A549 (cell line): Measurements from ENCODE around the gene PCGF2. TPM values are rescaled to one million over a fixed set of nuclear protein-coding genes. Genes with fewer than 3 reads are reported as not detected.

Experiments used
- ATAC-seq, 2 experiments: fragments of 200-7000 bp in 1 of 2; fragments of >200 bp in 1 of 2; cut with Nextera tagmentation in 1 of 2; cut with Tn5 transposase in 1 of 2; 3 replicates each; pipeline versions ENCODE4 v1.8.0 to v1.9.1; 2018 to 2020; ENCODE audit warnings: mild to moderate bottlenecking in 1 of 2, moderate library complexity in 1 of 2
- CTCF ChIA-PET: fragments of 300-600 bp; sonication (Branson Sonifier 250); formaldehyde crosslinking; extraction: SDS; loops from one replicate; lab custom pipeline; 2021; ENCODE audit warnings: antibody characterized with exemption, inconsistent platforms; lab: Yijun Ruan, JAX
- POLR2A ChIA-PET: fragments of 350-600 bp; formaldehyde crosslinking; extraction: SDS; loops from one replicate; lab custom pipeline; 2021; ENCODE audit warnings: antibody characterized with exemption, inconsistent platforms; lab: Yijun Ruan, JAX
- DNase-seq, 2 experiments: peaks; one replicate each; pipeline versions ENCODE4 v3.0.0 to v3.0.0-alpha.2; 2011 to 2016; ENCODE audit warnings: low read depth in 1 of 2, low spot score in 1 of 2
- FAIRE-seq: peaks from 2 replicates; lab custom pipeline; 2011; peaks lifted over from hg19 to GRCh38; lab: Jason Lieb, UNC
- H3K27ac ChIP-seq, 2 experiments: fragments of >200 bp; sonication (Bioruptor Twin); formaldehyde crosslinking; 3 replicates each; pipeline ENCODE4 v1.5.1; 2016 to 2017
- H3K4me1 ChIP-seq: fragments of >200 bp; sonication (Bioruptor Twin); formaldehyde crosslinking; 3 replicates; pipeline ENCODE4 v1.6.1; 2016
- H3K4me2 ChIP-seq: fragments of >200 bp; sonication (Bioruptor Twin); formaldehyde crosslinking; 3 replicates; pipeline ENCODE4 v1.6.1; 2016
- H3K4me3 ChIP-seq: fragments of >200 bp; sonication (Bioruptor Twin); formaldehyde crosslinking; 3 replicates; pipeline ENCODE4 v1.5.1; 2016
- H3K9me3 ChIP-seq: fragments of >200 bp; sonication (Bioruptor Twin); formaldehyde crosslinking; 3 replicates; pipeline ENCODE4 v1.6.1; 2016
- BCL3 ChIP-seq: fragments of >200 bp; sonication (Bioruptor Twin); formaldehyde crosslinking; IDR thresholded peaks from 3 replicates; pipeline ENCODE4 v1.6.1; 2016
- CEBPB ChIP-seq, 2 experiments: fragments of >200 bp in 1 of 2; sonication (Bioruptor Twin) in 1 of 2; formaldehyde crosslinking in 1 of 2; IDR thresholded peaks; 2 replicates each; pipeline ENCODE4 v1.6.1; 2012 to 2016
- E2F6 ChIP-seq: IDR thresholded peaks from 2 replicates; pipeline ENCODE4 v1.6.1; 2012; ENCODE audit warnings: low read depth, borderline replicate concordance
- EP300 ChIP-seq, 2 experiments: fragments of >200 bp; sonication (Bioruptor Twin); formaldehyde crosslinking; IDR thresholded peaks; 2 replicates in 1 of 2; 3 replicates in 1 of 2; pipeline ENCODE4 v1.6.1; 2016 to 2017
- FOSL2 ChIP-seq, 2 experiments: fragments of 450-650 bp in 1 of 2; fragments of >200 bp in 1 of 2; sonication (Bioruptor Twin) in 1 of 2; formaldehyde crosslinking; IDR thresholded peaks; 2 replicates each; pipeline versions ENCODE4 v1.5.0 to v1.6.1; 2016 to 2020; ENCODE audit warnings: mild to moderate bottlenecking in 1 of 2, moderate library complexity in 1 of 2
- FOXS1 ChIP-seq: fragments of 250-450 bp; sonication (Bioruptor Pico); IDR thresholded peaks from 2 replicates; pipeline ENCODE4 v1.5.0; 2020; ENCODE audit warnings: mild to moderate bottlenecking, moderate library complexity
- HES2 ChIP-seq: fragments of >200 bp; sonication (Bioruptor Twin); formaldehyde crosslinking; IDR thresholded peaks from 2 replicates; pipeline ENCODE4 v1.6.1; 2016
- HEYL ChIP-seq: fragments of 250-450 bp; sonication (Bioruptor Pico); IDR thresholded peaks from 2 replicates; pipeline ENCODE4 v1.8.0; 2021; ENCODE audit warnings: mild to moderate bottlenecking, moderate library complexity
- HMGXB4 ChIP-seq: fragments of 250-450 bp; sonication (Bioruptor Pico); IDR thresholded peaks from 2 replicates; pipeline ENCODE4 v1.5.0; 2021; ENCODE audit warnings: mild to moderate bottlenecking, moderate library complexity, borderline replicate concordance
- HOXB5 ChIP-seq: fragments of 250-450 bp; sonication (Bioruptor Pico); IDR thresholded peaks from 2 replicates; pipeline ENCODE4 v1.5.0; 2020; ENCODE audit warnings: mild to moderate bottlenecking, moderate library complexity
- JUN ChIP-seq, 2 experiments: fragments of >200 bp; sonication (Bioruptor Twin); formaldehyde crosslinking; IDR thresholded peaks; 2 replicates in 1 of 2; 3 replicates in 1 of 2; pipeline ENCODE4 v1.6.1; 2016 to 2017
- JUNB ChIP-seq: fragments of >200 bp; sonication (Bioruptor Twin); formaldehyde crosslinking; IDR thresholded peaks from 2 replicates; pipeline ENCODE4 v1.6.1; 2016
- KDM1A ChIP-seq: fragments of 200-600 bp; sonication (generic); IDR thresholded peaks from 2 replicates; pipeline ENCODE4 v1.6.1; 2016; ENCODE audit warnings: low read depth, mild to moderate bottlenecking
- MAZ ChIP-seq: fragments of 150-350 bp; IDR thresholded peaks from 2 replicates; pipeline ENCODE4 v1.6.1; 2014; ENCODE audit warnings: antibody characterized with exemption, low read depth, low read length, borderline replicate concordance
- NFE2L2 ChIP-seq: fragments of 150-350 bp; conservative IDR thresholded peaks from 2 replicates; pipeline ENCODE4 v1.6.1; 2014; ENCODE audit warnings: low read length
- NR3C1 ChIP-seq: fragments of >200 bp; sonication (Bioruptor Twin); formaldehyde crosslinking; IDR thresholded peaks from 3 replicates; pipeline ENCODE4 v1.6.1; 2017
- PHF8 ChIP-seq: fragments of 200-600 bp; sonication (generic); IDR thresholded peaks from 2 replicates; pipeline ENCODE4 v1.6.1; 2016; ENCODE audit warnings: low read depth, mild to moderate bottlenecking, antibody characterized with exemption, moderate library complexity, borderline replicate concordance
- RAD21 ChIP-seq, 2 experiments: fragments of >200 bp in 1 of 2; sonication (Bioruptor Twin) in 1 of 2; formaldehyde crosslinking in 1 of 2; IDR thresholded peaks in 1 of 2; conservative IDR thresholded peaks in 1 of 2; 2 replicates in 1 of 2; 3 replicates in 1 of 2; pipeline ENCODE4 v1.6.1; 2012 to 2018; ENCODE audit warnings: inconsistent platforms in 1 of 2
- RFX5 ChIP-seq: fragments of 450-650 bp; IDR thresholded peaks from 2 replicates; pipeline ENCODE4 v1.7.1; 2014; ENCODE audit warnings: antibody characterized with exemption, mild to moderate bottlenecking, moderate library complexity
- SREBF2 ChIP-seq: fragments of 450-650 bp; IDR thresholded peaks from 2 replicates; pipeline ENCODE4 v1.6.1; 2014; ENCODE audit warnings: mild to moderate bottlenecking, moderate library complexity
- USF2 ChIP-seq: fragments of 450-650 bp; IDR thresholded peaks from 2 replicates; pipeline ENCODE4 v1.6.1; 2014; ENCODE audit warnings: antibody characterized with exemption
- ZFP36 ChIP-seq: fragments of 450-650 bp; IDR thresholded peaks from 2 replicates; pipeline ENCODE4 v1.6.1; 2014; ENCODE audit warnings: borderline replicate concordance; ENCODE audit not compliant: partially characterized antibody
- WGBS: methylation state at CpG from one replicate; pipeline ENCODE4 v1.1.6; 2017; ENCODE audit errors: missing lambda C conversion rate; 5-methylcytosine and 5-hydroxymethylcytosine counted together
- polyA plus RNA-seq, 4 experiments: library from polyadenylated mRNA; depleted of rRNA in 3 of 4; stranded (reverse); fragments of >200 nt; fragmentation: RNase III in 1 of 4; extraction: RNeasy Plus Mini Kit Qiagen cat#74134 plus additional on column Dnase treatment in 1 of 4; gene quantifications; 2 replicates in 3 of 4; 3 replicates in 1 of 4; pipeline ENCODE4 v1.2.3, GENCODE V29; 2011 to 2017

Gene PCGF2
- polyA plus RNA-seq, 2 of the 4 experiments (the other 2 are of a cell fraction) = 19.9 to 43.6 TPM

- TF ChIP-seq FOSL2 (IDR thresholded peaks at IDR 0.05) (no peak), FOSL2 (CRISPR knock-in tag; IDR thresholded peaks at IDR 0.05) (no peak), PHF8 (no peak), RAD21 (conservative IDR thresholded peaks at IDR 0.05 in 1 of 2, IDR thresholded peaks at IDR 0.05 in 1 of 2) (no peak)
These were observed 8.1 kb downstream of the PCGF2 start (continued) for GRCh38 chr17:38740044-38740443.

- WGBS = 90% methylated on average over 14 of the region's 14 CpGs
These were observed 8.8 kb downstream of the PCGF2 start for GRCh38 chr17:38739305-38739704.

More at GRCh38 chr17:38739305-38739704, 8.8 kb downstream of the PCGF2 start:
- Histone ChIP-seq H3K4me3 (no peak overlapping the region), H3K4me1 (peaks cover 29% of the 10 kb centered on the region), H3K4me2 (no peak overlapping the region), H3K9me3 (no peaks in the 10 kb centered on the region), H3K27ac (no peak overlapping the region)
- CTCF ChIA-PET = interaction anchor here (1.7 kb wide), 1 partner anchor 8 kb away, joined by 6 read pairs; no protein-coding TSS in a partner anchor
- no peak for FAIRE-seq
- no peak for ATAC-seq
- no peak for DNase-seq
- POLR2A ChIA-PET = no interaction called here
- TF ChIP-seq HES2 = no peak
- no peak for TF ChIP-seq E2F6
- no peak for TF ChIP-seq SREBF2
- no peak for TF ChIP-seq FOXS1
- no peak for TF ChIP-seq EP300 (IDR thresholded peaks at IDR 0.05)
- TF ChIP-seq NR3C1 = no peak
- no peak for TF ChIP-seq USF2
- no peak for TF ChIP-seq MAZ
- TF ChIP-seq CEBPB (IDR thresholded peaks at IDR 0.05) = no peak
- no peak for TF ChIP-seq HMGXB4 (CRISPR knock-in tag)
- TF ChIP-seq BCL3 = no peak
- no peak for TF ChIP-seq JUN (IDR thresholded peaks at IDR 0.05)
- no peak for TF ChIP-seq FOSL2 (IDR thresholded peaks at IDR 0.05)
- TF ChIP-seq FOSL2 (CRISPR knock-in tag; IDR thresholded peaks at IDR 0.05) = no peak
- TF ChIP-seq ZFP36 = no peak
- TF ChIP-seq HEYL (CRISPR knock-in tag) = no peak
- TF ChIP-seq KDM1A = no peak
- no peak for TF ChIP-seq HOXB5
- TF ChIP-seq RFX5 = no peak
- TF ChIP-seq JUNB = no peak
- TF ChIP-seq NFE2L2 = no peak
